NT2/D1 (cell line): ENCODE measurements around the gene UNC13C.

Source experiments
- YY1 ChIP-seq: IDR thresholded peaks from 2 replicates; pipeline ENCODE4 v1.6.1; 2011; ENCODE audit not compliant: insufficient read length, insufficient read depth
- ZNF274 ChIP-seq: IDR thresholded peaks from 2 replicates; pipeline ENCODE4 v1.6.1; 2011; ENCODE audit warnings: mild to moderate bottlenecking, low read depth, low read length

DNA sequence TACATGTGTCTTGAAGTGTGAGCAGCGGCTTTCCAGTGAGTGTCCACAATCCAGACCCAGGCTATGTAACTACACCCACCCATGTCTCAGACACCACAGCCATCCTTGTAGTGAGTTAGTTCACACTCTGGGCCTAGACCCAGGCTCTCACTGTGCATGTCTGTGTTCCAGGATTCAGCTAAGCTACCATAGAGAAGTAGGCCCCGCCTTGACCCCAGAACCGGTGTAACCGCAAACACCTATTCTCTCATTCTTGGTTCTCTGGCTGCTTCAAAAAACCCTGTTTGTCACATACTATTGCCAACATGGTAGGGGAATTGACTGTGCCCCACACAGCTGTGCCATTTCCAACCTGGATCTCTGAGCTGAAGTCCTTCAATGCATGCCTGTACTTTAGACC, 657.9 kb downstream of the UNC13C start:
- TF ChIP-seq ZNF274 (no peak), YY1 (no peak)
